ENCODE data around the gene LRCH3.

LRCH3 gene

DNA sequence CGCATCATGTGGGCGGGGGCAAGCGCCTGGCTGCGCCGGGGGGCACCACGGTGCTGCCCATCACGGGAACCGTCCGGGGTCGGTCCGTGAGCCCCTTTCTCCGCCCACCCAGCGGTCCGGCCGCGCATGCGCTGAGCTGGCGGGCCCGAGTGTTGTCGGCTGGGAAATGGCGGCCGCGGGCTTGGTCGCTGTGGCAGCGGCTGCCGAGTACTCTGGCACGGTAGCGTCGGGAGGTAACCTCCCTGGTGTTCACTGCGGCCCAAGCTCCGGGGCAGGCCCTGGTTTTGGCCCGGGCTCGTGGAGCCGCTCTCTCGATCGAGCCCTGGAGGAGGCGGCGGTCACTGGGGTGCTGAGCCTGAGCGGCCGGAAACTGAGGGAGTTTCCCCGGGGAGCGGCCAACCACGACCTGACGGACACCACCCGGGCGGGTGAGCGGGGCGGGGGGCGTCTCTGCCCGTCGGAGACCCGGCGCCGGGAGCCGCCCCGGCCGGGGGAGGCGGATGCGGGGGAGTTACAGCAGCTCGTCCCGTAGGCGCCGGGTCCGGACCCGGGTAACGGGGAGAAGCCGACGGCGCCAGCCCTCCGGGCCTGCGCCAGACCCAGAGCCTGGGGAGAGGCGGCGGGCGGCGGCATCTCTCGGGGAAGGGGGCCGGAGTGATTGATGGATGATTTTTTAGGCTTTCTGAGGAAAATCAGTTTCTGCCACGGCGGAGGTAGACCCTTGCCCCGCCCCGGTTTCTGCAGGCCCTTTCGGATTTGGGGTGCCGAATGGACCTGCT, at the start of gene LRCH3:
Gene LRCH3 (plus strand): TSS at position 142 of the 779 bp plus-strand sequence. CDS start 25 bp downstream, at position 167.
- TF ChIP-seq CTCF (IDR thresholded peaks at IDR 0.05; ENCODE audit: extremely low read depth, missing control alignments) = no peak
- DNase-seq (ENCODE audit: low spot score) = peak; percentile 92

- no peak for TF ChIP-seq CTCF (IDR thresholded peaks at IDR 0.05; ENCODE audit: extremely low read depth, missing control alignments)
- DNase-seq (ENCODE audit: low spot score) = no peak
Observed at GRCh38 chr3:197742787-197743186, 48.3 kb upstream of the LRCH3 start.

DNA sequence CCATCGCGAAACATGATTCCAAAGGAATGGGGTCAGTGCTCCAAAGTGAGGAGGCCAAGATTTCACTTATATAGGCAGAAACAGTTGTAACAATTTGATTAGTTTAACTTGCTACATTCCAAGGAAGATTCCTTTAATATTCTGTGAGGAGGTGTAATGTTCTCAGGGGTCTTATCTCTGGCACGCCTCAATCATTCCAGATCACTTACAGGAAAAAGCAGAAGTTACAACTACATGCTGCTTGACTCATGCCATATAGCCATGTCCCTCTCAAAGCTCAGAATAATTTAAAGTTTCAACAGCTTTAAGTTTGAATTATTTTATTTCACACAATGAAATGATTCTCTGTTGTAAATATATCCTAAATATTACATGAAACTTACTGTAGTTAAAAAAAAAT, 44.8 kb upstream of the LRCH3 start:
- DNase-seq (ENCODE audit: low spot score) = no peak
- no peak for TF ChIP-seq CTCF (IDR thresholded peaks at IDR 0.05; ENCODE audit: extremely low read depth, missing control alignments)

- DNase-seq (ENCODE audit: low spot score) = no peak
- TF ChIP-seq CTCF (IDR thresholded peaks at IDR 0.05; ENCODE audit: extremely low read depth, missing control alignments) = no peak
Observed at GRCh38 chr3:197746801-197747237, 44.2 kb upstream of the LRCH3 start.

DNA sequence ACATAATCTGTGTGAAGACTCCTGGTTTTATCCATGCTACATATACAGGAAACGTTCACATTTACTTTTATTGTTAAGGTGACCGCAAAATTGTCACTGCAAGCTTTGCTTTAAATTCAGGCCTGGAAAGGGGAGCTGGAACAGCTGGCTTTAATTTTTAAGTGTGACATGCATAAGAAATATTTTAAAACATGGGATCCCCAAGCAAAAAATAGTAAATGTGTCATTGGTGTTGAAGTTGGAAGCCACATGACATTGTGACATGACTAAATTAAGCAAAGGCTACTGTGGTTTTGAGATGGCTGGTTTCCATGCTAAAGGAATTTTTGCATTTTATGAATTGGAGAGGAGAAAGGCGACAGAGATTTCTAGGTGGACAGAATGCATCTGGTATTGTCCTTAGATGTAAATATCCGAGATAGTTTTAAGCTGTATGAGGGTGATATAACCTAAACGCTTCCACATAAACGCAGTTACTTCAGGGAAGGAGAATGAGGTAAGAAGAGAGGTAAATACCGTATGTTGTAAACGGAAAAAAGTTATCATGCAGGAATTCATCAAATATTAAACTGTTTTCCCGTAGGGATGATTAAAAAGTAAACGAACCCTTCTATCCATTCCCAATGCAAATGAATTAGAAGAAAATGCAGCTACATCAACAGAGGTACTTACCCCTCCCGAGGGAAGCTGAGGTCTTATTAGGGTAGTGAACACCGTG, 42.3 kb upstream of the LRCH3 start:
- no peak for DNase-seq (ENCODE audit: low spot score)
- no peak for TF ChIP-seq CTCF (IDR thresholded peaks at IDR 0.05; ENCODE audit: extremely low read depth, missing control alignments)

DNA sequence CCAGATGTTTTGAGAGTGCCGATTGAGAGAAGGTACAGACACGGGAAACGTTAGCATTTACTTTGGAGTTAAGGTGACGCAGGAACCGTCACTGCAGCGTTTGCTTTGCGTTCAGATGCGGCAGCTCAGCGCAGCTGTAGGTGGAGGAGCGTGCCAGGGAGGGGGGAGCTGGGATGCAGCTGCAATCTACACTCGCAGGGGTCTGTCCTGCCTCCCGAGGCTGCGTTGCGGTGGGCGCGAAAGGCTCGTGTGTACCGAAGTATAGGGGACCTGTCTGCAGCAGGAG, 41.8 kb upstream of the LRCH3 start:
- DNase-seq (ENCODE audit: low spot score) = peak; percentile 68
- no peak for TF ChIP-seq CTCF (IDR thresholded peaks at IDR 0.05; ENCODE audit: extremely low read depth, missing control alignments)

- peak; percentile 35 for TF ChIP-seq CTCF (IDR thresholded peaks at IDR 0.05; ENCODE audit: extremely low read depth, missing control alignments)
- peak; percentile 96 for DNase-seq (ENCODE audit: low spot score)
Observed at GRCh38 chr3:197749601-197750395, 41.3 kb upstream of the LRCH3 start, which contains the start of gene FYTTD1. TSS of gene FYTTD1 (plus strand) at chr3:197749883. CDS start at chr3:197749972, 89 bp downstream.
